Measurements from ENCODE around the gene SCUBE1. TPM values are rescaled to one million over a fixed set of nuclear protein-coding genes. Genes with fewer than 3 reads are reported as not detected.
A peak's percentile ranks its signal among the peaks of the same experiment; 100 is the strongest.

SCUBE1 gene
- total RNA-seq, 4 donors from 2014 or later = 0.68 to 6.4 (median 1.7) TPM

DNA sequence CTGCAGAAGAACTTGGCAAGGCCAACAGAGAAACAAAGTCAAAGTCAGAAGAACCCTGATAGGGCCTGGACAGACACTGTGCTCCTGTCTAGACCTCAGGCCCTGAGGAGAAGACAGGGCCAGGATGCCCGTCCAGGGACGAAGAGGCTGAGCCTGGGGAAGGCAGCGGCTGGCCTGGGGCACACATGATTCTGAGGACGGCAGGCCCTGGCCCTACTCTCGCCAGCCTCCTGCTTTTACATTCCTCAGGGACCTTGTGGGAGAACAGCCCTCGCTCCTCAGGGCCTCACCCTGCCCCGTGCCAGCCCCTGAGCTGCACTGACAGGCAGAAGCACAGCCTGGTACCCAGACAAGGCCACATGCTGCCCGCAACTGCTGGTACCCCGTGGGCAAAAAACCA lies 112.6 kb downstream of the SCUBE1 start:
- WGBS, 2 donors (ENCODE audit: low coverage in 1 of 2) = 80% methylated on average over 8 of the region's 9 CpGs; no CpG with 5 or more reads in 1 of the 2 donors
- no peak overlapping the region for H3K4me3 ChIP-seq
- no peak overlapping the region for H3K27ac ChIP-seq
- H3K36me3 ChIP-seq = no peaks in the 10 kb centered on the region
- peaks cover 19% of the 10 kb centered on the region for H3K27me3 ChIP-seq
- H3K4me1 ChIP-seq = no peaks in the 10 kb centered on the region
- intact Hi-C loops (cut with DNase I; ENCODE audit: low total_unique reads) (no loop called here), in situ Hi-C loops (cut with MboI; ENCODE audit: low pct_ligation_motif_present in 1 of 4, low pct_unique_long_range_greater_than_20kb in 1 of 4, low sequenced_read_pairs in 3 of 4) (no loop called here)
- DNase-seq = no peak
- TF ChIP-seq, protein P1, sequence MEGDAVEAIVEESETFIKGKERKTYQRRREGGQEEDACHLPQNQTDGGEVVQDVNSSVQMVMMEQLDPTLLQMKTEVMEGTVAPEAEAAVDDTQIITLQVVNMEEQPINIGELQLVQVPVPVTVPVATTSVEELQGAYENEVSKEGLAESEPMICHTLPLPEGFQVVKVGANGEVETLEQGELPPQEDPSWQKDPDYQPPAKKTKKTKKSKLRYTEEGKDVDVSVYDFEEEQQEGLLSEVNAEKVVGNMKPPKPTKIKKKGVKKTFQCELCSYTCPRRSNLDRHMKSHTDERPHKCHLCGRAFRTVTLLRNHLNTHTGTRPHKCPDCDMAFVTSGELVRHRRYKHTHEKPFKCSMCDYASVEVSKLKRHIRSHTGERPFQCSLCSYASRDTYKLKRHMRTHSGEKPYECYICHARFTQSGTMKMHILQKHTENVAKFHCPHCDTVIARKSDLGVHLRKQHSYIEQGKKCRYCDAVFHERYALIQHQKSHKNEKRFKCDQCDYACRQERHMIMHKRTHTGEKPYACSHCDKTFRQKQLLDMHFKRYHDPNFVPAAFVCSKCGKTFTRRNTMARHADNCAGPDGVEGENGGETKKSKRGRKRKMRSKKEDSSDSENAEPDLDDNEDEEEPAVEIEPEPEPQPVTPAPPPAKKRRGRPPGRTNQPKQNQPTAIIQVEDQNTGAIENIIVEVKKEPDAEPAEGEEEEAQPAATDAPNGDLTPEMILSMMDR (IDR thresholded peaks at IDR 0.05) = no peak
- TF ChIP-seq POLR2A (IDR thresholded peaks at IDR 0.05) (no peak), EP300 (IDR thresholded peaks at IDR 0.05; ENCODE audit: low read depth) (no peak), POLR2AphosphoS5 (IDR thresholded peaks at IDR 0.05) (no peak)
- H3K9me3 ChIP-seq = no peaks in the 10 kb centered on the region

DNA sequence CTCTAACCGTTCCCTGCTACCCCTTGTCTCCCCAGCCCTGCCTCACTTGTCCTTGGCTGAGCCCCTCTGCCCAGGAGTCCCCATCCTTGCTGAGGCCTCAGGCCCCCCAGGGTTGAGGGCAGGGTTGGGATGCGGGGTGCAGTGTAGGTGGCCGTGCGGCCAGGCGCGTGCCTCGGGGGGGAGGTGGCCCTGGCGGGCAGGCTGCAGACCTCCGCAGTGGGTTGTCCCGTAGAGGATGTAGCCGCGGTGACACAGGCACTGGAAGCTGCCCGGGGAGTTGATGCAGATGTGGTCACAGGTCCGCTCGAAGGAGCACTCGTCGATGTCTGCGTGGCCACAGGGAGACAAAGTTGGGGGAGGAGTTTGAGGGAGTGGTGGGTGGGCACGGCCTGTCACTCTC lies 114.3 kb downstream of the SCUBE1 start:
- no peaks in the 10 kb centered on the region for H3K36me3 ChIP-seq
- H3K4me1 ChIP-seq = no peaks in the 10 kb centered on the region
- WGBS, 2 donors (ENCODE audit: low coverage in 1 of 2) = 88% methylated on average over 17 of the region's 19 CpGs; no CpG with 5 or more reads in 1 of the 2 donors
- no peak overlapping the region for H3K27ac ChIP-seq
- no peak for DNase-seq
- intact Hi-C loops (cut with DNase I; ENCODE audit: low total_unique reads) = no loop called here
- TF ChIP-seq POLR2A (IDR thresholded peaks at IDR 0.05) (no peak), POLR2AphosphoS5 (IDR thresholded peaks at IDR 0.05) (no peak), EP300 (IDR thresholded peaks at IDR 0.05; ENCODE audit: low read depth) (no peak)
- TF ChIP-seq, protein P1 (IDR thresholded peaks at IDR 0.05) = no peak
- no peak overlapping the region for H3K4me3 ChIP-seq
- peaks cover 16% of the 10 kb centered on the region for H3K27me3 ChIP-seq
- H3K9me3 ChIP-seq = no peaks in the 10 kb centered on the region
- in situ Hi-C loops (cut with MboI; ENCODE audit: low pct_ligation_motif_present in 1 of 4, low pct_unique_long_range_greater_than_20kb in 1 of 4, low sequenced_read_pairs in 3 of 4) = no loop called here

DNA sequence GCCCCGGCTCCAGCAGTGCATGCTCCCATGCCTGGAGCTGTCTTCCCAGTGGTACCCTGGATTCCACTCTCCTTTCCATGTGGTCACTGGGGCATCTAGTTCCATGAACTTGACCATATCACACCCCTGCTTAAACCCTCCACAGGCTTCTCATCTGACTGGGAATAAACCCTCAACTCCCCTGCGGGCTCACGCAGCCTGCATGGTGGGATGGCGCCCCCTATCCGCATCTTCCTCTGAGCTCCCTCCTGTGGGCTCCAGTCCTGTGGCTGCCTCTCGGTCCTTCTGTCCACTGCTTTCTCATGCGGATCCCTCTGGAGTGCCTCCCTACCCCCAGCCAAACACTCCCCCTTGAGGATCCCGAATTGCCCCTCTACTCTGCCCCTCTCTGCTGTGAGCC lies 114.8 kb downstream of the SCUBE1 start:
- TF ChIP-seq POLR2A (IDR thresholded peaks at IDR 0.05) = no peak
- TF ChIP-seq, protein P1 (IDR thresholded peaks at IDR 0.05) = no peak
- no peak for TF ChIP-seq POLR2AphosphoS5 (IDR thresholded peaks at IDR 0.05)
- no peak for TF ChIP-seq EP300 (IDR thresholded peaks at IDR 0.05; ENCODE audit: low read depth)
- no peak overlapping the region for H3K4me3 ChIP-seq
- no peaks in the 10 kb centered on the region for H3K36me3 ChIP-seq
- 52 to 55% methylated on average over 8 of the region's 8 CpGs for WGBS, 2 donors (ENCODE audit: low coverage in 1 of 2)
- peak; percentile 24 for DNase-seq
- peaks cover 16% of the 10 kb centered on the region for H3K27me3 ChIP-seq
- intact Hi-C loops (cut with DNase I; ENCODE audit: low total_unique reads) = no loop called here
- no peak overlapping the region for H3K27ac ChIP-seq
- in situ Hi-C loops (cut with MboI; ENCODE audit: low pct_ligation_motif_present in 1 of 4, low pct_unique_long_range_greater_than_20kb in 1 of 4, low sequenced_read_pairs in 3 of 4) = no loop called here
- no peaks in the 10 kb centered on the region for H3K9me3 ChIP-seq
- H3K4me1 ChIP-seq = no peaks in the 10 kb centered on the region

DNA sequence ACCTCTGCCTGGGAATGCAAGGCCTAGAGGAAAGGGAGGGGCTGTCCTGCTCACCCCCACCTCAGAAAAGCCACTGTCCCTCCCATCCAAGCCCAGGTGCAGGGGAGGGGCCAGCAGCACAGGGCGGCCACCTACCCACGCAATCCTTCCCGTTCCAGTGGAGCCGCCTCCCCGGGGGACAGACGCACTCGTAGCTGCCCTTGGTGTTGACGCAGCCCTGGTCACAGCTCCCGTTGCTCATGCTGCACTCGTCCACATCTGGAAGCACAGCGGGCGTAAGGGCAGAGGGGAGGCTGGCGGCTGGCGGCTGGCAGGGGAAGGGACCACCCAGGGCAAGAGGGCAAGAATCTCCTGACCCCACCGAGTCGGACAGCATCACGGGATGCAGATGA lies 115.9 kb downstream of the SCUBE1 start:
- TF ChIP-seq, protein P1 (IDR thresholded peaks at IDR 0.05) = no peak
- intact Hi-C loops (cut with DNase I; ENCODE audit: low total_unique reads) = no loop called here
- Histone ChIP-seq H3K27ac (no peak overlapping the region), H3K9me3 (no peaks in the 10 kb centered on the region), H3K4me1 (no peaks in the 10 kb centered on the region), H3K27me3 (peaks cover 10% of the 10 kb centered on the region), H3K36me3 (no peaks in the 10 kb centered on the region), H3K4me3 (no peak overlapping the region)
- DNase-seq = no peak
- 87% methylated on average over 5 of the region's 17 CpGs; no CpG with 5 or more reads in 1 of the 2 donors for WGBS, 2 donors (ENCODE audit: low coverage in 1 of 2)
- in situ Hi-C loops (cut with MboI; ENCODE audit: low pct_ligation_motif_present in 1 of 4, low pct_unique_long_range_greater_than_20kb in 1 of 4, low sequenced_read_pairs in 3 of 4) = no loop called here
